Fibroblast of upper back skin (primary cell): ENCODE data around the gene SNRPA.
A peak's percentile ranks its signal among the peaks of the same experiment; 100 is the strongest.

ENCODE experiments used
- DNase-seq: peaks from one replicate; pipeline ENCODE4 v3.0.0-alpha.2; 2013

Gene SNRPA

GRCh38 chr19:40750874-40751537, at the start of gene SNRPA:
Gene SNRPA (plus strand): TSS chr19:40751203. CDS start chr19:40751409, 206 bp downstream.
- DNase-seq = peak; percentile 98

GRCh38 chr19:40701758-40702157, 49.2 kb upstream of the SNRPA start:
- DNase-seq = no peak

- peak; percentile 25 for DNase-seq
Measured at GRCh38 chr19:40702337-40703012, 48.5 kb upstream of the SNRPA start.

- no peak for DNase-seq
Measured at GRCh38 chr19:40703029-40703755, 47.8 kb upstream of the SNRPA start.

GRCh38 chr19:40704491-40705361, 46.3 kb upstream of the SNRPA start:
- DNase-seq = no peak

GRCh38 chr19:40705362-40705651, 45.7 kb upstream of the SNRPA start:
- peak; percentile 82 for DNase-seq

GRCh38 chr19:40705950-40706619, 44.9 kb upstream of the SNRPA start:
- no peak for DNase-seq

GRCh38 chr19:40707615-40708014, 43.4 kb upstream of the SNRPA start:
- DNase-seq = no peak

- DNase-seq = no peak
Measured at GRCh38 chr19:40709817-40710216, 41.2 kb upstream of the SNRPA start.

GRCh38 chr19:40713939-40714338, 37.1 kb upstream of the SNRPA start:
- no peak for DNase-seq

GRCh38 chr19:40714441-40715299, 36.3 kb upstream of the SNRPA start:
- DNase-seq = peak; percentile 93

GRCh38 chr19:40716031-40716481, 34.9 kb upstream of the SNRPA start:
- no peak for DNase-seq

- DNase-seq = peak; percentile 98
Measured at GRCh38 chr19:40716482-40717324, 34.3 kb upstream of the SNRPA start, which contains the start of the genes COQ8B and ITPKC. Gene COQ8B (minus strand): TSS chr19:40716886. CDS start chr19:40714632, 2,254 bp downstream. Gene ITPKC (plus strand): TSS chr19:40717112. CDS start chr19:40717136, 24 bp downstream.

GRCh38 chr19:40717325-40717879, 33.6 kb upstream of the SNRPA start:
- DNase-seq = no peak

- DNase-seq = no peak
Measured at GRCh38 chr19:40717880-40718773, 32.9 kb upstream of the SNRPA start.

GRCh38 chr19:40718774-40719391, 32.1 kb upstream of the SNRPA start:
- no peak for DNase-seq

GRCh38 chr19:40719414-40719894, 31.5 kb upstream of the SNRPA start:
- no peak for DNase-seq

GRCh38 chr19:40721140-40721486, 29.9 kb upstream of the SNRPA start:
- DNase-seq = no peak
